ENCODE measurements around the gene TENM4. TPM values are rescaled to one million over a fixed set of nuclear protein-coding genes. Genes with fewer than 3 reads are reported as not detected.

Gene TENM4
- total RNA-seq, 1 experiment from 2014 or later: 25.0 TPM

GRCh38 chr11:79342686-79343085 is 98.1 kb downstream of the TENM4 start:
- Mint-ChIP-seq H3K9me3 (no peaks in the 10 kb centered on the region), H3K36me3 (no peaks in the 10 kb centered on the region), H3K4me1 (peaks cover 40% of the 10 kb centered on the region), H3K27me3 (ENCODE audit: low read depth) (no peaks in the 10 kb centered on the region), H3K27ac (no peak overlapping the region), H3K4me3 (no peak overlapping the region)
- ChIA-PET POLR2A (no interaction called here), CTCF (interaction anchor here (1.1 kb wide), 1 partner anchor 58 kb away, joined by 3 read pairs; no protein-coding TSS in a partner anchor)
- no peak for DNase-seq (ENCODE audit: low spot score)
- peak; percentile 40 for ATAC-seq
- TF ChIP-seq HMGA2 (CRISPR knock-in tag; IDR thresholded peaks at IDR 0.05) (no peak), TCF7 (CRISPR knock-in tag; IDR thresholded peaks at IDR 0.05; ENCODE audit: low read depth) (no peak), CREB1 (CRISPR knock-in tag; IDR thresholded peaks at IDR 0.05) (no peak), ZNF138 (CRISPR knock-in tag; conservative IDR thresholded peaks at IDR 0.05) (no peak), EMX1 (CRISPR knock-in tag; IDR thresholded peaks at IDR 0.05) (no peak), STAT6 (CRISPR knock-in tag; conservative IDR thresholded peaks at IDR 0.05; ENCODE audit: low read depth) (no peak), ZNF512 (CRISPR knock-in tag; IDR thresholded peaks at IDR 0.05; ENCODE audit: borderline replicate concordance) (no peak), E2F4 (CRISPR knock-in tag; IDR thresholded peaks at IDR 0.05; ENCODE audit: borderline replicate concordance, low read depth) (no peak), USF2 (CRISPR knock-in tag; IDR thresholded peaks at IDR 0.05) (no peak), TEAD4 (CRISPR knock-in tag; IDR thresholded peaks at IDR 0.05) (no peak), TP53 (CRISPR knock-in tag; IDR thresholded peaks at IDR 0.05) (no peak), KAT7 (CRISPR knock-in tag; IDR thresholded peaks at IDR 0.05; ENCODE audit: borderline replicate concordance) (no peak), USF1 (CRISPR knock-in tag; IDR thresholded peaks at IDR 0.05) (no peak), AFF4 (CRISPR knock-in tag; IDR thresholded peaks at IDR 0.05; ENCODE audit: borderline replicate concordance) (no peak), MYBL2 (CRISPR knock-in tag; IDR thresholded peaks at IDR 0.05) (no peak), FOXJ3 (CRISPR knock-in tag; IDR thresholded peaks at IDR 0.05; ENCODE audit: borderline replicate concordance) (no peak), ATF3 (CRISPR knock-in tag; conservative IDR thresholded peaks at IDR 0.05) (no peak)

Data from WTC11 (cell line).